Stimulated activated CD8-positive, alpha-beta memory T cell treated with anti-CD3 and anti-CD28 coated beads, Interleukin-12 subunit alpha, Interleukin-12 subunit beta, amount 100 ng/mL, for 1 hour (primary cell): ENCODE measurements around the gene ASIC1.

ENCODE experiments used
- DNase-seq: peaks from one replicate; pipeline ENCODE4 v3.0.0-alpha.2; 2020; ENCODE audit warnings: low read depth

Gene ASIC1

DNA sequence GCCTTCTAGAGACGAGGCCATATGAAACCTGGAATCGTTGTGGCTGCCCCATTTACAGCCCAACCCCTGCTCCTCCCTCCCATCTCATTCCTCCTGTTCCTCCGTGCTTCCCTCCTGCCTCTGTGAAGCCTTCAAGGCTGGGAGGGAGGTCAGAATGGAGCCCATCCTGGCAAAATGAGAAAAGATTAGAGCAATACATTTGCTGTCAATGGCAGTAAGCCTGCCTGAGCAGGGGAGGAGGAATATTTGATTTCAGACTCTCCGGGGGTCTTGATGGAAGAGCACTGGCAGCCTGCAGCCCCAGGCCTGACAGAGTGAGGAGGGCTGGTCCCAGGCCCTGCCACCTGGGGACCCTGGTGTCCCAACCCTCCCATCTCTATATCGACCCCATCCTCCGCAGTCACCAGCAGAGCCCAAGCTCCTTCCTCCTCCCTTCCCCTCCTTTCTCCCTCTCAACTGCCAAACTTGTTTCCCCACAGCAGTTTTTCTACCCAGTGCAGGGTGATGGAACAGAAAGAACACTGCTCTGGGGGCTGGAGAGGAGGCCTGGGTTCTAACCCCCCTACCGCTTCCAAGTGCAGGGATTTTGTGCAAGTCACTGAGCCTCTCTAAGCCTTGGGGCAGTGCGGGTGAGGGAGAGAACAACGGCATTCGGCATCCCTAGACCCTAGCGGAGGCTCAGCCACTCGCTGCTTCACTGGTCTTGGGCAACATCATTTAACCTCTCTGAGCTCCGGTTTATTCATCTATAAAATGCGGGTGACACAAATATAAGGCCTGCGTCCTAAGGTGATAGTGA, 16.1 kb upstream of the ASIC1 start:
- DNase-seq: no peak

DNA sequence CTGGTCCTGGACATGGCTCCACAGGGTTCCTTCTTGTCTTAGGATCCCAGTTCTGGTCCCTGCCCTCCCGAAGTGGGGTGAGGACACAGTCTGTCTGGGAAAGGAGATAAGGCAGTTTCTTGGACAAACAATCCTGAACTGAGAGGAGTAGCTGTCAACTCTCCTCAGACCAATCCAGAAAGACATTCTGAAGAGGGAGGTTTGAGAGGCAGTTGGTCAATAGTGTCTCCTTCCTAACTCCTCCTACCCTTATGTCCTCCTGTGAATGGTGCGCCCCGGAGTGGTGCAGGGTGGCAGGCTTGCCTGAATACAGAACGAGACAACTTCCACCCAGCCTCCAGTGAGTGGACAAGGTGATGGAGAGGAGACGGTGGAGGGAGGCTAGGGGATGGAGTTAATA, 15.4 kb upstream of the ASIC1 start:
- no peak for DNase-seq

DNA sequence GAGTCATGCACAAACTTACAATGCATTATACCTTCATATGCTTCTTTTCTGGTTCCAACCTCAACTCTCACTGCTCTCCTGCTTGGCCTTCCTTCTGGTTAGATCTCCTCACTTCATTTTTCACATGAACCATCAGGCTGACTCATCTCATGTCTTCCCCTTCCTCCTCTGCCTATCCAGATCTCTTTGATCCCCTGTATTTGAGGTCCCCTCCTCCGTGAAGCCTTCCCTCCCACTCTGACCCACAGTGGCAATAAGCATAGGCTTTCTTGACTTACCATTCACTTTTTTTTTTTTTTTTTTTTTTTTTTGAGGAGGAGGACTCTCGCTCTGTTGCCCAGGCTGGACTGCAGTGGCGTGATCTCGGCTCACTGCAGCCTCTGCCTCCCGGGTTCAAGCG, 14.7 kb upstream of the ASIC1 start:
- no peak for DNase-seq

DNA sequence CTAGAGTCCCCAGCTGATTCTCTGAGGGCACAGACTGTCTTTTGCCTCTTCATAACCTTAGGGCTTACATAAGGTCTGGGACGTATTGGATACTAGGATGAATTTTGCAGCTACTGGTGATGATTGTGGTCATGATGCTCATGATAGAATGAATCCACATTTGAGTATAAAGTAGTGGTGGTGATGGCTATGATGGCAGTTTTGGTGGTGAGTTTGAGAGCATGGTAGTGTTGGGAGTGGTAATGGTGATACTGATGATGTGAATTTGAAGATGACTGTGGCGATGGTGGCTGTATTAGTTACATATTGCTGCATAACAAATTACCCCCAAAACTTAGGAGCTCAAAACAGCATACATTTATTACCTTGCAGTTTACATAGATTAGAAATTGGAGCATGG, 14.1 kb upstream of the ASIC1 start:
- no peak for DNase-seq

DNA sequence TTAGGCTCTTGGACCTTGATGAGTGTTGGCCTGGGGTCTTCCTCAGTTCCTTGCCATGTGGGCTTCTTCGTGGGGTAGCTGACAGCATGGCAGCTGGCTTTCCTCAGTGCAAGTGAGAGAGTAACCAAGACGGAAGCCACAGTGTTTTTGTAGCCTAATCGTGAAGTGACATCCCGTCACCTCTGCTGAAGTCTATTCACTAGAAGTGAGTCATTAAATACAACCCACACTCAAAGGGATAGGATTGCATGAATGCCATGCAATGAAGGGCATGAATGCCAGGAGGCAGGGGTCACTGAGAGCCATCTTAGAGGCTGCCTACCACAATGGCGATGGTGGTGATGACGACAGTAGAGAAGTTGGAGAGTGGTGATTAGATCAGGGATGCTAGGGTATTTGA, 13.5 kb upstream of the ASIC1 start:
- DNase-seq: no peak

DNA sequence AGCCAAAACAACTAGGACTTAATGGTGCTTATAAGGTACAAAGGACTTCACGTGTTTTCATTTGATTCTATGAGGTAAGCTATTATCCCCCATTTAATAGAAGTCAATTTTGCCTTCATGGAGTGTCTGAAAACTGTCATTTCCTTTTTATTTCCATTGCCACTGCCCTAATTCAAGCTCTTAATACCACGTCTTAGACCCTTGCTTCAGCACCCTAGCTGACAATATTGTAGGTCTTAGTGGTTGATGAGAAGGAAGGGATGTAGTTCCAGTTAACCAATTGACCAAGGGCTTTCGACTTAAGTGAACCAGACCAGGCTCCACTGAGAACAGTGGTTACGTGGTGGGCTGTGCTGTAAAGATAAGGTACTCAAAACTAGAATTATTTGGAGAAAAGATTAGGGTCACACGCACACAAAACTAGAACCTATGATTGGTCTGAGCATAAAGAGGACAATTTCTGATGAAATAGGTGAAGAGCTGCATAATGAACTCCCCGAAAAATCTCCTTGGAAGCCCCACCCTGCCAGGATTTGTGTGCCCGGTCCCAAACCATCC, 9.6 kb upstream of the ASIC1 start:
- no peak for DNase-seq

DNA sequence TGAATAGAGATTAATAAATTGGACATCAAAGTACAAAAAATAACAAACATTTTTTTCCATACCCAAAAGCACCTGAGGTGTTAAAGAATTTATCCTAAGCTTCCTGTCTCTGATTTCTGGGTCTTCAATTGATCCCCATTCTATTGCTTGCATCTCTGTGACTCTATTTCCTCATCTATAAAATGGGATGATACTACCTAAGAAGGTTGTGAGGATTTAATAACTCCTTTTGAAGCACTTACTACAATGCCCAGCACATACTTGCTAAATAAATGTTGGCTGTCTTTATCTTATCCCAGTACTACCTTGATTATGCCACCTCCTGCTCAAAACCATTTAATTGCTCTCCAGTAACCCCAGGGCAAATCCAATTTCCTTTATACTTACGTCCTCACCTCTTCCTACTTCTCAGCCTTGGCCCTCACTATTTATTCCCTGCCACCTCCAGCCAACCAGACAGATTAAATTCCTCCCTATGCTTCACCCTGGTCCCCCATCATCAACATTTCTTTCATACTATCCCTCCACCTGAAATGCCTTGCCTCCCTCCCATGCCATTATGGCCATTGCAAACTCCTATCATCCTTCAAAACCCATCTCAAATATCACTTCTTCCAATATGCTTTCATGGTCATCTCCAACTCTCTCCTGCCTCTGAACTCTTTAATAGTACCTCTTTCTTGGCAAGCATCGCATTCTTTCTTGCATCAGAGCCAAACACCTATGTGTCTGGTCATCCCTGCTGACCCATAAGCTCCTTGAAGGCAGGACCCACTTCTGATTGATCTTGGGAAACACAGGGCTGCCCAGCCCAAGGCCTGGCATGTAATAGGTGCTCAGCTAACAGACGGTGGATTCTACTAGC, 7.9 kb upstream of the ASIC1 start:
- DNase-seq: no peak

DNA sequence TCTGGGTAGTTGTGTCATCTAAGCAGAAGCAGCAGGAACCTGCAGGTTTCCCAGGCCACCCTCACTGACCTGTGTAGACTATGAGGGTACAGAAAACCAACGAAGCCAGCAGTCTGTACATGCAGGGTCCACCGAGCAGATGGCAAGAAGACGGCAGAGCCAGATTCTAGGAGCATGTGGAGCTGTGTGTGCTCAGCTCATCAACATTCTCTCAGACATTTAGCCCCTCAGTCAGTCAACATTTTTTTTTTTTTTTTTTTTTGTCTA, 7.3 kb upstream of the ASIC1 start:
- no peak for DNase-seq

DNA sequence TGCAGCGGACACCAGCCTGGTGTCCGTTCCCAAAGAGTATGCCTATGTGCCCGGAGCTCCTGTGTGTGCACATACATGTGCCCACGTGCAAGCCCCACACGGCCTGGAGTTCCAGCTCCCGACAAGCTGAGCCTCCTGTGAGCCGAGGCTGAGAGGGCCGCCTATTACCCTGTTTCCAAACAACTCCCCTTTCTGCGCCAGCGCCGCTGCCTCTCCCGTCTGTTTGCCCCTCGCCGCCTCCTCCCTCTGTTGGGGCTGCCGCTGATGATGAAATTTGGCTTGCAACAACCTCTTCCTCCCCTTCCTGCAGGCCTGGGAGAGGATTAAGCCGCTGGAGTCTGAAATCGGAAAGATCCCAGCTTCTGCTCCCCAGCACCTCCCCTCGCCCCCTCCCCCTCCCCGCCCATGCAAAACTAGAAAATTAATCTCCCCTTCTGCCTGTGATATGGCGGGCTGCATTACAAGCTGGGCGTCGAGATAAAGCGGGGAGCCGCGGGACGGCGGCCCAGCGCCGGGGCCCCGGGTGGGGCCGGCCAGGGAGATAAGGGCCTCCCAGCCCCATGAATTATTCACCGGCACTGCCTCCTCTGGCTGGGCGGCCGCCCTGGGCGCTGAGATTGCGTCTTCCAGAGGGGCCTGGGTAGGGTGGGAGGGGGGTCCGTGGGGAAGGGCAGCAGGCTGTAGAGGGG, 6.8 kb upstream of the ASIC1 start:
- no peak for DNase-seq

DNA sequence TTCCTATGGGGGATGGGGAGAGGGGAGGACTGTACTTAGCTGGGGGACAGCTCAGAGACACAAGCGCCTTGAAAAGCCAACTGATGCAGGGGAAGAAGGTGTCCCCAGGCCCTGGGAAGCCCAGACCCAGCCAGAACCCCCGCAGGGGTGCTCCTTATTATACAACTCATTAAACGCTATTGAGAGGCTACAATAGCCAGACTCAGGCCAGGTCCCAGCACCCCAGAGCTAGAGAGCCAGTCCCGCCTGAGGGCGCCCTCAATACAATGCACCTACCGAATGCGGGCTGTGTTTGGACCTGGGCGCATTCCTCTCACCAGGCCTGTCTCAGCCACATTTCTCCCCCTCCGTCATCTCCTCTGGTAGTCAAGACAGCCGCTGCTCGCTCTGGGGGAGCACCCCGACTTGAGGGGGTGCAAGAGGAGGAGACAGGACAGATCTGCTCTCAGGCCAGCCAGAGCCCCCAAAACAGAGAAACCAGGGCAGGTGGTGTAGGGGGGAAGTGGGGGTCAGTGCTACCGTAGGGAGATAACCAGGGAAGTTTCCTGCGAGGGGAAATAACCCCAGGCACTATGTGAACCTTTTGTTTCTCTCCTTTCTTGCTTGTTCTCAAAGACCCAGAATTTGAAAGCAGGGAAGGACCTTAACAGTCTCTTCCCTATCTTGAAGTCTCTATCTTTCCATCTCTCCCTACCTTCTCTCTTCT, 6.1 kb upstream of the ASIC1 start:
- DNase-seq: no peak

DNA sequence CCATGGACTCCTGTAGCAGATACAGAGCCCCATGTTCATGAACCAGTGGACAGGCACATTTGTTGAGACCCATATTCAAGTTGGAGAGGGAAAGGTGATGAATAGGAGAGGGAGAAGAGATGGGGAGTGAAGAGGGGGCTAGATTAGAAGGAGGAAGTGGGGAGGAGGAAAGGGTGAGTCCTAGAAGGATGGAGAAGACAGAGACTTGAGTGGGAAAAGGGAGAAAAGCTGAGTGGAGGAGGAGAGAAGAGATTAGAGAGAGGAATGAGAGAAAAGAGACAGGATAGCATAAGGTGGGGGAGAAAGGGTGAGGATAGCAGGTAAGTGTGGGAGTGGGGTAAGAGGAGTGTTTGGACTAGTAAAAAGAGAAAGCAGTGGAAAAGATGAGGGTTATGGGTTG, 4.9 kb upstream of the ASIC1 start:
- DNase-seq: no peak

DNA sequence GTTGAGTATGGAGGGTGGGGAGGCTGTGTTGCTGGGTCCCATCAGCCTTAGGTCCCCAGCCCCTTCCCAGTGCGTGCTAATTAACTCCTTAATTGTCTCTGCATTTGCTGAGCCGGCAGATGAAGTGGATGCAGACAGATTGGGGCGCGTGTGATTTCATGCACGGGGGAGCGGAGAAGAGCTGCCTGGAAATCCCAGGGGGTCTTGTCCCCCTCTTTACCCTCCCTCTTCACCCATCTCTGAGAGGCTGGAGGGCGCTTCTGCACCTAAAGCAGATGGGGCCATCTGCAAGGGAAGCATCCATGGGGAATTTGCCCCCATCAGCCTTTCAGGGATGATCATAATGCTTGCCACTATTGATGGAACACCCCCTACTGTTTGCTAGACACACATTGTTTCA, 4.4 kb upstream of the ASIC1 start:
- no peak for DNase-seq

DNA sequence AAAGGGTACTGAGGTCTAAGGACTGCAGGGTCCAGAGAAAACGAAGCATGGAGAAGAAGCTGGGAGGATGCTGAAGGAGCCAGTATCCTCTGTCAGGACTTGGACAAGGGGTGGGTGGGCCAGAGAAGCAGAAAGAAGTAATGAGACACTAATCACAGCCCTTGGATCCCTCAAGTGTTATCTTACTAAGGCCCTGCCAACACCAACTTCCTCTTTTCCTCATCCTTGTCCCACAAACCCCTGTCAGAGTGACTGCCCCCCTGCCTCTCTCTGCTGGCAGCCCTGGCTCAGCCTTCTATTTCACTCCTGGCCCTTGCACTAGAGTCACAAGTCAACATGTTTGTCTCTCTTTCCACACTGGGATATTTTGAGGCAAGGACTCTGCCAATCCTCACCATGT, 3.8 kb upstream of the ASIC1 start:
- no peak for DNase-seq

DNA sequence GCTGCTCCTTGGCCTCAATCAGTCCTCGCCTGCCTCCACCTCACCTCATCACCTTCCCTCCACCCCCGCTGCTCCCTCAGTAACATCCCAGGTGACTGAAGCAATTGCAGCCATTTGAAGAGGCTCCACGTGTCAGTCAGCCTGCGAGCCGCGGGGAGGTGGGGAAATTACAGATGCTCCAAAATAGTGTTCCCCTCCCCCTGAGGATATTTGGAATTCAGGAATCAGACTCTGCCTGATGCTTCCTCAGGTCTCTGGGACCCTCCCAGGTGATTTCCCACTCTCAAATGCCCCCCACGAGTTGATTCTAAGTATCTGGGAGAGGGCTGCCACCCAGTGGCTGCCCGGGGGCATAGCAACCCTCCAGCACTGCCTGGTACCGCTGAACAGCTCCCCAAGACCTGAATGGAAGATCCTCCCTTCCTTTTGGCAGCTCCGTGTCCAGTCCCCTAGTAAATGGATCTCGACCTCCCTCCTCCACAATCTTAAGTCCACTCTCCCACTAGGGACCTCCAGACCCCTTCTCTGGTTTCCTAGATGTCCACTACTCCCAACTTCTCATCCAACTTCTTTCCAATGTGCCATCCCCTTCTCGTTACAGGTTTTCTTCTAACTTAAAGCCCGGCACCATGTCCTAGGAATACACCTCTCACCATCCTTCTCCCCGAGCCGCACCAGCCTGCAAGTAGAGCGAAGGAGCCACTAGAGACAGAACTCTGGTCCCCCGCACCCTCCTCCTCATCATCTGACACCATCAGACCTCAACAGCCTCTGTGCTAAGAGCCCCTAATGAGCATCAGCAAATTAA, 1.4 kb upstream of the ASIC1 start:
- DNase-seq: peak; percentile 27

DNA sequence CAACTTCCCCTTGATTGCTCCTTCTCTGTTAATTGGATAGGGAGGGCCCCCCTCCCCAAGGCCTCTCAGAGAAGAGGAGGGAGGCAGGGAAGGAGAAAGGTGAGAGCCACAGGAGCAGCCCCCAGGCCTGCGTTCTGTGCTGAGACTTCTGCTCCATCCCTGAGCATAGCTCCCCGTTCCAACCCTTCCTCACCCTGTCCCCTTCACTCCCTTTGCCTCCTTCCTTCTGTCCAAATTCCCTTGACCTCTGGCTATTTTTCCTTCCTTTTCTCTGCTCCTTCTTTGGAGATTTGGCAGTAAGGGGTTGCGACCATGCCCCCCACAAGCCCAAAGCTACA, 788 bp upstream of the ASIC1 start:
- no peak for DNase-seq

DNA sequence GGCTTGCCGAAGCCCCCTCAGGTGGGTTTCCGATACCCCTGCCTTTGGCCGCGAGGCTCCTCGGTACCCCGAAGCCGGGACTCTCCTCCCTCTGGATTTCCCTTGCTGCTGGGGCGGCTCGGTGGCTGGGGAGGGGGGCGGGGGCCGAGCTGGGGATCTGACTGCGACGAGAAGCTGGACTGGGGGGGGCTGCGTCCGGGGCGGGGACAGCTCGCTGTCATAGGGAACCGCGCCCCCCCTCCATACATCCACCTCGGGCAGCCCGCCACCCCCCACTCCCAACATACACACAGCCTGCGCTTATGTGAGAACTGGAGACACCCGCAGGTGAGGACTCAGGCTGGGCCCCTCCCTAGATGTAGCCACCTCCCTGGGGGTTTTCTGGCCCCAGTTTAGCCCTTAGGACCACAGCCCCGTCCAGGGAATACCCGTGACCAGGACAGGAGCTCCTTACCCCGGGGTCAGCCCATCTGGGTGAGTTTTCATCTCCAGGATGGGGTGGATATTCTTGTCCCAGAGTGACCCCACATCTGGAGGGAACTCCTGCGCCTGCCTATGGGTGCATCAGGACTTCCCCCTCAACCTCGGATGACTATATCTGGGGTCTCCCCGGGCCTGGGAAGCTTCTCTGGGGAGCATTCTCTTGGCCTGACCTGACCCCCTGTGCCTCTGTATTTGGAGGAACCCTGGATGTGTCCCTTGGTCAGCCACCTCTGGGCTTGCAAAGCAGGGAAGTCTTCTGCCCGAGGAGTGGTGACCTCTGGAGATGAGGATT, 687 bp downstream of the ASIC1 start:
- DNase-seq: no peak

DNA sequence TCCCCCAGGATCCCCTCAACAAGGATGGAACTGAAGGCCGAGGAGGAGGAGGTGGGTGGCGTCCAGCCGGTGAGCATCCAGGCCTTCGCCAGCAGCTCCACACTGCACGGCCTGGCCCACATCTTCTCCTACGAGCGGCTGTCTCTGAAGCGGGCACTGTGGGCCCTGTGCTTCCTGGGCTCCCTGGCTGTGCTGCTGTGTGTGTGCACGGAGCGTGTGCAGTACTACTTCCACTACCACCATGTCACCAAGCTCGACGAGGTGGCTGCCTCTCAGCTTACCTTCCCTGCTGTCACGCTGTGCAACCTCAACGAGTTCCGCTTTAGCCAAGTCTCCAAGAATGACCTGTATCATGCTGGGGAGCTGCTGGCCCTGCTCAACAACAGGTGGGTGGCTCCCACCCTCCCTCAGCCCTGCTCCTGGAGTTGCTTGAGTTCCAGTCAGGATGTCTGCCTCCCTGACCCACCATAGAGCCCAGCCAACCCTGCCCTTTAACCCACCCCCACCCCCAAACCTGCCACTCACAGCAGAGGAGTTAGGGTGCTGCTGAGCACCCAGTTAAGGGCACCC, 1.4 kb downstream of the ASIC1 start:
- no peak for DNase-seq

DNA sequence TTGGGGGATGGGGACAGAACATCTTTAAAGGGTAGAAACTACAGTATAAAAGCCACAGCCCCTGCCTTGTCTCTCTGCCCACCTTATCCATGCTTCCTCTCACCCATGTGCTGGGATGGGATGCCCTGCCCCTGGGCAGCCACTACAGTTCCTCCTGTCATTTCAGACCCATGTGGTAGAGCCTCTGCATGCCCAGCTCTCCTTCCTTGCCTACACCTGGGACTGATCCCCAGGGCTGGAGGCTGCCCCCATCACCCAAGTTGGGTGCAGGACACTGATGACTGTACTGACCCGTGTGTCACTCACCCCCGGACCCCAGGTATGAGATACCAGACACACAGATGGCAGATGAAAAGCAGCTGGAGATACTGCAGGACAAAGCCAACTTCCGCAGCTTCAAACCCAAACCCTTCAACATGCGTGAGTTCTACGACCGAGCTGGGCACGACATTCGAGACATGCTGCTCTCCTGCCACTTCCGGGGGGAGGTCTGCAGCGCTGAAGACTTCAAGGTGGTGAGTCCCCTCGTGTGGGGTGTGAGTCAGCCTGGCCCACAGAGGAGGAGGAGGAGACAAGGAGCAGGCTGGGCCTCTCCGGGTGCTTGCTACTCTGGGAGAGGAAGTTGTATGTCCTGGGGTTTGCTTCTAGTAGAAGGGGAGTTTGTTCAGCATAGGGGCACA, 2.2 kb downstream of the ASIC1 start:
- peak; percentile 28 for DNase-seq

DNA sequence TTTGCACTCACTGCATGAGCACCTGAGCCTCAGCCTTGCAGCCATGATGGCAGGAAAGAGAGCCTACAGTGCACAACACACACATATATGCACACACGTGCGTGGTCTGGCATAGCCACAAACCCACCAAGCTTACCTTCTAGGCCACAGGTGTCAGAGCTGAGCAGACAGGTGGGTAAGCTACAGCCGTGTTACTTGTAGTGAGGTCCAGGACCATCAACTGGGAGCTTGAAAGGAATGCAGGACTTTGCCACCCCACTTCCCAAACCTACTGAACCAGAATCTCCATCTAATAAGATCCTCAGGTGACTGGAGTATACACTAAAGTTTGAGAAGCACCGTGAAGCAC, 2.7 kb downstream of the ASIC1 start:
- no peak for DNase-seq

DNA sequence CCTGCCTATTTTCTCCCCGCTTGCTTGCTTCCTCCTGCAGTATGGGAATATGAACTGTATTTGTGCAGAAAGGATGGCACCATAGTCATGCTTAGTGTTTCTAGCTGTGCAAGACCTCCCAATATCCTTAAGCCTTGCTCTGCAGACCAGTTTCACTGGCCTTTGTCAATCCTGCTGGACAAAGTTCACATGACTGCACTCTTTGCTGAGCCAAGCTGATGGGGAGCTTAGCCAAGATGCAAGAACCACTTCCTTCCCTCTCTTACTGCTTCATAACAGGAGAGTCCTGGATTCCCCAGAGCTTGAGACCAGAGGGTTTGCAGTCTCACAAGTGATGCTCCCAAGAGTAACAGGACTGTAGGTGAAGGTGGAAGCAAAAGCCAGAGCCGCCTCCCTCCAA, 3.8 kb downstream of the ASIC1 start:
- no peak for DNase-seq
